Lung microvascular endothelial cell (primary cell): ENCODE data around the gene MMP28. TPM values are rescaled to one million over a fixed set of nuclear protein-coding genes. Genes with fewer than 3 reads are reported as not detected.
A peak's percentile ranks its signal among the peaks of the same experiment; 100 is the strongest.

ENCODE experiments used
- DNase-seq, 2 donors: peaks; one replicate each; pipeline versions ENCODE4 v3.0.0 to v3.0.0-alpha.2; 2010; ENCODE audit warnings: low read depth in 2 of 2
- total RNA-seq: library from RNA; depleted of rRNA; stranded (reverse); fragments of >200 nt; gene quantifications from 2 replicates; pipeline ENCODE4 v1.2.1, GENCODE V29; 2014

Gene MMP28
- total RNA-seq, 1 donor from 2014 or later: 0.40 TPM

DNA sequence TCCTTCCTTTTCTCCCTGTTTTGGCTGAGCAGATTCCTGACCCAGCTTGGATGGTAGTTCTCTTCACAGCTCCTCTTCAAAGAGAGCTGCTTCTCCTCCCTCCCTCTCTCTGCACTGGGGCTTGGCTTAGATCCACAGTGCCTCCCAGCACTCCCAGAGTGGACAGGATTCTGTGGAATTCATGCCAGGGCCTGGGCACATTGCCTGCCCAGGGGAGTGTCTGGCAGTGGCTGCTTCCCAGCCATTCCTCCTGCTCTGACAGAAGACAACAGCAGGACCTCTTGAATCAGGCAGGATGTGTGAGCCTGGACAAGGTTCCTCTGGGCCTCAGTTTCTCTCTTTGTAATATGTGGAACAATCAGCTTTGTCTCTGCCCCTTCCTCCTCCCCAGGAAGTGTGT is 4.5 kb upstream of the MMP28 start:
- peak; percentile 17 to 35 for DNase-seq

DNA sequence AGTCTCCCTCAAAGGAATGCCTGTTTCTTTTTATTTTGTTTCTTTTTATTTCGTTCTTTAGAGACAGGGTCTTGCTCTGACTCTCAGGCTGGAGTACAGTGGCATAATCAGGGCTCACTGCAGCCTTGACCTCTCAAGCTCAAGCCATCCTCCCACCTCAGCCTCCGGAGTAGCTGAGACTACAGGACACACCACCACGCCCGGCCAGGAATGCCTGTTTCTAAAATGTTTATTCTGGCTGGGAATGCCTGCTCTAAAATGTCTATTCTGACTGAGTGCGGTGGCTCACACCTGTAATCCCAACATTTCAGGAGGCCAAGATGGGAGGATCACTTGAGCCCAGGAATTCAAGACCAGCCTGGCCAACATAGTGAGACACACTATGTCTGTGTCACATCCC is 2.5 kb upstream of the MMP28 start:
- DNase-seq: no peak

DNA sequence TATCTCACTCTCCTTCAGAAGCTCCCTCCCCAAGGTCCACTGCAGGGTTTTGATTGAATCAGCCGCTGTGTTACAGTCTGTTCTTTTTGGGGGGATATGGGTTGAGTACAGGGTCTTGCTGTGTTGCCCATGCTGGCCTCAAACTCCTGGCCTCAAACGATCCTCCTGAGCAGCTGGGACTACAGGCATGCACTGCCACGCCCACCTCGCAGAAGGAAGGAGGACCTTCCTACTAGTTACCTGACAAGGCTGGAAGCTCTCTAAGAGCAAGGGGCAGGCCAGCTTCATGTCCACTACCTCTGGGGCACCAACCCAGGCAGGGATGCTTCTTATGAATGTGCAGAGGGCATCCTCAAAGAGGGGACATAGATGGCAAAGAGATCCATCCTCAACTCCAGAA is 1.9 kb upstream of the MMP28 start:
- DNase-seq: no peak

DNA sequence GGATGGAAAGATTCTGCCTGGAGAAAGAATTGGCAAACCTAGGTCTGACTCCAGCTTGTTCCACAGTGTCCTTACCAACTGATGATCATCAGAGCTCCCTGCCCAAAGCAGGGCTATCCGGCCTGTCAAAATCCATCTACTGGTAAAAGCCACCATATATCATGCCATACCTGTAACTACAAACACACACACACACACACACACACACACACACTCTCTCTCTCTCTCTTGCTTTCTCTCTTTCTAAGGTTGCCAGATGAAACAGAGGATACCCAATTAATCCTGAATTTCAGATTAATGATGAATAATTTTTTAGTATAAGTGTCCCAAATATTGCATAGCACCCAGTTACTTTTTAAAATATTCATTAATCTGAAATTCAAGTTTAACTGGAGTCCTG is 1.5 kb upstream of the MMP28 start:
- DNase-seq: no peak

DNA sequence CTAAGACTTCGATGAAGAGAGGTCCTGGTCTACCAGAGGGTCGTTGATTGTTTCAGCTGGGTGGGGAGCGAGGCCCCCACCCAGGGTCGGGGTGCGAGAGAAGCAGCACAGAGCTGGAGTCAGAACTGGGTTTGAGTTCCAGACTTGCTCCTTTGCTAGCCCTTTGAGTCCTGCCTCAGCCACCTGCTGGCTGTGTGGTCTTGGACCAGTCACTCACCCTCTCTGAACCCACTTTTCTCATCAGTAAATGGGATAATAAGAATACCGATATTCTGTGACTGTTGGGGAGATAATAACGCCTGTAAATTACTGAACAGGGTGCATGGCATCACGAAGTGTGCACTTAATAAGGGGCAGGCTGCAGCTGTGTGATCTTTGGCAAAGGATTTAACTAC is 427 bp upstream of the MMP28 start:
- no peak for DNase-seq

DNA sequence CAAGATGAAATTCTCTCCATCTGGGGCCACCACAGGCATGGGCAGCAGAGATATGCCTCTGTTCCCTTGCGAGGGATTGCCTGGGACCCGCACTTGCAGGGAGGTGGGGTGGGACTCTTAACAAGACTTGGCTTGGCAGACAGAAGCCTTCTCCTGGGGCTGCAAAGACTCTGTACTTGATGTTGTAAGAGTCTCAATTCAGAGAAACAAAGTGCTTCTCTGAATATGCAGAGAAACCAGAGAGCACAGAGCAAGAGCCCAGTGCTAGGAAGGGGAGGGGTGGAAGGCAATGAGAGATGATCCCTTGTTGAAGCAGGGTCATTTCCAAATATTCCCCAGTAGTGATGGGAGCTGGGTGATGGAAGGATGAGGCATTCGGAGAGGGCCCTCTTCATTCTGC is 2.2 kb downstream of the MMP28 start:
- no peak for DNase-seq

DNA sequence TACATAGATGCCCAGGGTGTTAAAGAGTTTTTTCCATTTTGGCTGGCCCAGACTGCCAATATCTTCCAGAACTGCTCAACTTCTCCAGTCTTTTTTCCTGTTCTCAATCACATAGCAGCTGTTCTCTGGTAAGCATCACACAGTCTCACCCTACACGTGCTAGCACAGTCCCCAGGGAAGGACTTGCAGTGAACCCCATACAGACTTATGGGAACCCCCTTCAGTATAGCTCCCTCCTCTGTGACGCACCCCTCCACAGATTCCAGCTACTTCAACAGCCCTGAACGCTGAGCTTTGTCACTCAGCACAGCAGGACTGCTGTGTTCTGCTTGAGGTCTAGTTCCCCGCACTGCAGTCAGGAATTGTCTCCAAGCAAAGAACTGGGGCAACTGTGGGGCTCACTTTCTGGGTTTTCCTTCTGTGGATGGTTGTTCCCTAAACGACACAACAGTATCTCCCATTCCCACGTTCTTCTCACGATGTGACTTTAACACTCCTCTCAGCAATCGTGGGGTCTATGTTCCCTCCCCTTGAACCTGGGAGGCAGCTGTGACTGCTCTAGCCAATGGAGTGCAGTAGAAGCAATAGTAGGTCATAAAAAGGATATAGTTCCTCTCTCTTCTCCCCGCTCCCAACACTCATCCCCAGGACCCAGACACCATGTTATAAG is 3.6 kb downstream of the MMP28 start:
- no peak for DNase-seq

DNA sequence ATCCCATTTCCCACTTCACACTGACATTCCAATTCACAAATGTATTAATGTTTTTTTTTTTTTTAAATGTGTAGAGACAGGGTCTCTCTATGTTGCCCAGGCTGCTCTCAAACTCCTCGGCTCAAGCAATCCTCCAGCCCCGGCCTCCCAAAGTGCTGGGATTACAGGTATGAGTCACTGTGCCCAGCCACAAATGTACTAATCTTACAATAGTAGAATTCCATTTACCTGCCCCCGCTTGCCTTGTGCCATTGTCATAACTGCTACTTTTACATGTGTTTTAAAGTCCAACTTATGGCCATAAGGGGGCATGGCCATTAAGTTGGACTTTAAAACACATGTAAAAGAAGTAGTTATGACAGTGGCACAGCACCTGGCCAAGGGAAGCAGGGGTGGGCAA is 4.6 kb downstream of the MMP28 start:
- no peak for DNase-seq

DNA sequence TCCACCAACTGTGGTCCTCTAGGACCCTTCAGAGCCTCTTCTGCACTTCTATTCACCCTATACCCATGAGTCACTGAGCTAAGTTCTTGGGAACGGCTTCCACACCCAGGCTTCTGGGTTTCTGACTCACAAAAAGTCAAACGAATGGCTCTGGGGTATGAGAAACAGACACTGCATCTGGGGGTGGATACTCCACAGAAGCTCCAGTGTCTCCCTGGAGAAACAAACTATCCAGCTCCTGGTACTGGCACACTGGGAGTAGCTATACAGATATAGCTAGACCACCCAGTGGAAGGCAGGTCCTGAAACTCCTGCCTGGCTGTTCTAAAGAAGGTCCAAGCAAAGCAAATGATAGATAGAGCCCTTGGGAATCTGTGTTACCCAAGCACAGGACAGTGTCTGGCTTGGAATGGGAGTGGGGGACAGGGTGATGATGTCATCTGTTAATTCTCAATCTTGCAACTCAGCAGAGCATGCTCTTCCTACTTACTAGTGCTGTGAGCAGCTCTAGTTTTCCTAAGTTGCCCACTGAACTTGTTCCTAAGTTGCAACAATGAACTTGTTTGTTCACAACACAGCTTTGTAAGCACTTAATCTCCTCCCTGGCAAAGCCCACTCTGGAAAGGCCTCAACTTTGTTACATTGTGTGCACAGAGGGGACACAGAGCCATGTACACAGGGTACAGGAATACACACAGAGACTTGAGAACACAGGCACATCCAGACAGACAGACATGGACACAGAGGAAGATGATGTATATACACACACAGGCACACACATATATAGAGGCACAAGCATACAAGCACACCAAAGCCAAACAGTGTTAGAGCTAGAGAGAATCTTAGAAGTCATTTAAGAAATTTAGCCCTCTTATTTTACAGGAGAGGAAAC is 6.7 kb downstream of the MMP28 start:
- DNase-seq: peak in 1 of 2 donors; percentile 39

DNA sequence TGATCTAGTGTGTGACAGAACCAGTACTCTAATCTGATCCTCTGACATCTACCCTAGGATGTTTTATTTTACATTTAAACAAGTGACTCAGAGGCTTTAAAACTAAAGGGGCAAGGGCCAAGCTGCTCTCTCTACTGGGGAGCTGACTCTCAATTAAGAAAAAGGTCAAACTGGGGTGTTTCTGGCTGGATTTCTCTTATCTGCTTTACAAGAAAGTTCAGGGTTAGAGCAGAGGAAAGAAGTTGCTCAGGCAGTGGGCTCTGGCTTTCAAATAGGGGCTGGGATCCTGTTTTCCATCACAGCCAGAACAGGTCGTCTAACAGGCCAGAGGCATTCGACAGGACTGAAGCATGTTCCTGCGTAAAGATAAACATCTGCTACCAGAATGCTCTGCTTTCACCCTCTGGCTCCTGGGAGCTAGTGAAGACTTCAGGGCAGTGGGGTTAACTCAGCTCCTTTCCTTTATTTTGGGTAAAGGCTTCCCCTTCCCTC is 8.5 kb downstream of the MMP28 start:
- DNase-seq: no peak

DNA sequence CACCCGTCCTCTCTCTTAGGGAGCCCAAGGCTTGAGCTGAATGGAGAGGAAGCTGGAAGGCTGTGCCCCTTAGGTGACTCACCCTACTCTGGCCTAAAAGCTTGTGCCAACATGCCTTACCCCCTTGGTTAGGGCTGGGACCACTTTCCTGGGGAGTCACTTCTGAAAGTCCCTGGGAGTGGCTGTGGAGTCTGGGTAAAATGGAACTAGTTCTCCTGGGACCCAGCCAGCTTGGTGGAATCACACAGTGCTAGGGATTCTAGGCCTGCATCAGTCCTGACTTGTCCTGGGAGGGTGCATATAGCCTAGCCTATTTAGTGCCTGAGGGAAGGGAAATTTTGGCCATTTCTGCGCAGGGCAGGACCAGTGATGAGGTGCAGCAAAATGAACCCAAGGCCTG is 10.5 kb downstream of the MMP28 start:
- DNase-seq: no peak

DNA sequence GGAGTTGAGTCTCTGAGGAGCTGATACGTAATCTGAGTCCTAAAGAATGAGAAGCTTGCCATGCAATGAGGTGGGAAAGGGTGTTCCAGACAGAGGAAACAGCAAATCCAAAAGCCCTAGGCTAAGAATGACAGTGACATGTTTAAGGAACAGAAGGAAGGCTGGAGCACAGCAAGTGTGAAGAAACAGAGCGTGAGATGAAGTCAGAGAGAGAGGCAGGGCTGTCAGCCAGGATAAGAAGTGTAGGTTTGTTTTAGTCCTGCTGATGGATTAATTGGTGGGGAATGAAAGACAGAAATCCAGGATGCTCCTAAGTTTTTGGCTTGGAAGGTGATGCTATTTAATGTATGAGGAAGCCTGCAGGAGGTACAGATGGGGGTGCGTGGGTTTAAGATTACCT is 14.5 kb downstream of the MMP28 start:
- no peak for DNase-seq

DNA sequence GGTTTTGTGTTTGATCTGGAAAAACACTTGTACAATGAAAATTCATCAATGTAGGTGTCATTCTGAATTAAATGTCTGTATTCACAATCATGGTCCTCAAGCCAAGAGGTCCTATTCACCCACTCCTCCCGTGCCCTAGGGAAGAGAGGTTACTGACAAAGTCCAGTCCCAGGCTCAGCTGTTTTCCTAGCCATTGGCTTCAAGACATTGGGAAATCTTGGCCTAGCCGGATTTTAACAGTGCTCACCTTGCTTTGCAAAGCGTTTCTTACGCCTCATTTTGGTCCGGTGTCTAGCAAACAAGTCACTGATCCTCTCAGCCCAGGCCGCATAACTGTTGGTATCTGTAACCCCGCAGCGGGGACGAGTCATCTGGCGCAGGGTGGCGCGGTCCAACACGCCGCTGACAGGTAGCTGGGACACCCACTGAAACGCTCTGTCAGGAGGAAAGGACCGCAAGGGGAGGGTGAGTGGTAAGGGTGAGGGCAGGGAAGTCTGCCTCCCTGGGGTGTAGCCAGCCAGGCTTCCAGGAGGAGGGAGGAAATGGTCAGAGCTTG is 16.7 kb downstream of the MMP28 start:
- DNase-seq: no peak

DNA sequence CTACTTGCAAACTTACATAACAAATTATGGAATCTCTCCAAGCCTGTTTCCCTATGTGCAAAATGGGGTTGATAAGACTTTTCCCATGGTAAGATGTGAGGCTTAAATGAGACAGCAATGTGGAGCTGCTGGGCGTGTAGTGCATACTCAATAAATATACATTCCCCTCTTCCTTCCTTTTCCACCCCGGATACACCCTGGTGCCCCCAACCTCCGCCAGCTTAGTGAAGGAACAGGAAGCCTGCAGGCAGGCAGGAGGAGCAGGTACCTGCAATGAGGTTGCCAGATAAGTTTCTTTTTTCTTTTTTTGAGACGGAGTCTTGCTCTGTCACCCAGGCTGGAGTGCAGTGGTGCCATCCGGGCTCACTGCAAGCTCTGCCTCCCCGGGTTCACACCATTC is 19.9 kb downstream of the MMP28 start:
- DNase-seq: no peak

DNA sequence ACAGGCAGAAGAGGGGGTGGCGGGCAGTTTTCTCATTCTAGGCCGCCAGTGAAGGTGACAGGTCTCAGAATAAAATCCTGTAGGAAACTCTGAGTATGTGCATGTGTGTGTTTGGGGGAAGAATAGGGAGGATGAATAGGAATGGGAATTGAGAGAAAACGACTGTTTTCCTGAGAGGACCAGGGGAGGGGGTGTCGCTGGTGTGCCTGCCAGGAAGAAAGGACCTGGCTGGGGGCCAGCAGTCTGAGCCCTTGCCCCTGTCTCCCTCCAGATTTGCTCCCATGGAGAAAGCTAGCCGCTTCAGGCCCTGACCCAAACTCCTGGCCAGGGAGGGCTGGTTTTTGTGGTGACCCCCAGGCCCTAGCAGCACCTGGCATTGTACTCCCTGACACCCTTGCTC is 20.4 kb downstream of the MMP28 start:
- no peak for DNase-seq

DNA sequence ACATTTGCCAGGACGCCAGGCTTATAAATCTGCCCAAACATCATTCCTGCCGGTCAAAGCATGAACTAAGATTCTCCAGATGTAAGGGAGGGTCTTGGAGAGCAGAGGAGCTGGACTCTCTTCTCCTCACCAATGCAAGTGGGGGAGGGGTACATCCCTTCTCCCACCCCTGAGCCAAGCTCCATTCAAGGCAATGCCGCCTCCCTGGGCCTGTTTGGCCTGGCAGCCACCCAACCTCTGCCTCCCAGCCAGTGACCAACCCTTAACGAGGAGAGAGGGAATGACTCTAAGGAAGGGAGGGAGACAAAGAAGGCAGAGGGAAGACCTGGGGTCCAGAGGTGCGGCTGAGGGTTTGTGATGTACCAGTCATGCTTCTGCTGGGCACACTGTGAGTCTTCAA is 20.9 kb downstream of the MMP28 start:
- DNase-seq: no peak

DNA sequence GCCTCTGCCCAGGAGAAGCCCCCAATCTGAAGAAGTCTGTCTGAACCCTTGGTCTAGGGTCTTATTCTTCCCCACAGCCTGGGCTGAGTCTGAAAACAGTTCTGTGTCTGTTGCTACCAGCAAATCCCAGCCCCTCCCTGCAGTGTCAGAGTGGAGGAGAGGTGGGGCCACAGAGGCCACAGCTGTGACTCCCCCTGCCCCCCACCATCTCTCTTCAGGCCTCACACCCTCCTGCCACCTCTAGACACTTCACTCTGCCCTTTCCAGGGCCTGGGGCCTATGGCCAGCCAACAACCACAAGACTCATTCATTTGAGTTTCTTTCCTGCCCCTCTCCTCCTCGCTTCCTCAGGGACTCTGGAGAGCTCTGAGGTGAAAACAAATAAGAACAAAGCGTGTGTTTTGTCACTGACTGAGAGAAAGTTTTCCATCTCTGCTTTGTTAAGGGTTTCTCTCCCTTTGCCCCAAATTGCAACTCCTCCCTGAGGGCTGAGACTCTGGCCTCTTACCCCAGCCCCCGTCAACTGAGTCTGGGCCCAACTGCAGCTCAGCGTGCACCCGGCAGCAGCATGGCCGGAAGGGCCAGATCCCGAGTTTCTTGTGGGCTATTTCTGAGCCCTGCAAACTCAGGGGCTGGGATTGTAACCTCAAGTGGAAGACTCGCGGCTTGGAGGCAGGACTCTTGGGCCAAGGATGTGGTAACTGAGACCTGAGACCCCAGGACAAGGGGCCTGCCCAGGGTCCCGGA is 21.6 kb downstream of the MMP28 start:
- DNase-seq: no peak

DNA sequence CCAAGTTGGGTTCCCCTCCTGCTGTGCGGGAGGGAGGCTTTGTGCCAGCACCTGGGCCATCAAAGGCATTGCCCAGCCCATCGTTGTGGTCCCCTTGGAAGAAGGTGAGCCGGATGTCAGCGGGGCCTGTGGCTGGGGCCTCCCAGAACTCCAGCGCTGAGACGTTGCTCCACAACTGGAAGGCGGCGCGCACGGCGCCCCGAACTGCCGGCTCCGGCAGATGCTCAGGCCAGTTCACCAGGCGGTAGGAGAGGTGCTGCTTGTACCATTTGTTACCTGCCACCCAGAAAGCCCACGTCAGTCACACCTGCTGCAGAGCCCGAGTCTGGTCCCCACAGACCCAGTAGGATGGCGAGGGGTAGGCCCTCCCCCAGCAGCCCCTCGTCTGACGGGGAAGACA is 22.3 kb downstream of the MMP28 start:
- no peak for DNase-seq

DNA sequence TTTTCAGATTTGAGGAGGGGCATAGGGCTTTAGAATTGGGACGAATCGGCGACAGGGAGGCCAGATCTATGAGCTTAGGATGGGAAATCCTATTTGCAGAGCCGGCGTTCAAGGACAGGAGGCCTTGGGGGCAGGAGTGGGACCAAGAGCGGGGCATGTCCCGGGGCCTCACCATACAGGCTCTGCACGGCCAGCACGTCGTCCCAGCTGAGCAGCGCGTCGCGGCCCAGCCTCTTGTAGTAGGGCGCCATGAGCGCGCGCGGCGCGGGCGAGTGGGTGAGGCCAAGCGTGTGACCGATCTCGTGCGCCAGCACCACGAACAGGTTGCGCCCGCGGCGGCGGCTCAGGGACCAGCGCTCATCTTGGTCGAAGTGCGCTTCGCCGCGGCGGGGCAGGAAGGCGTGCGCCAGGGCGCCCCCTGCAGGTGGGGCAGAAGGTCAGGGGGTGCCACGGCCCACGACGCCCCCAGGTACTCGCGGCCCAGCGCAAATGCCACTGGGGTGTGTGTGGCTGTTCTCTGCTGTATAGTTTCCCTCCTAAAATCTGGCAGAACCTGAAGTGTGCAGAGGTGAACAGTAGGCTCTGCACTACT is 25.4 kb downstream of the MMP28 start:
- DNase-seq: no peak

DNA sequence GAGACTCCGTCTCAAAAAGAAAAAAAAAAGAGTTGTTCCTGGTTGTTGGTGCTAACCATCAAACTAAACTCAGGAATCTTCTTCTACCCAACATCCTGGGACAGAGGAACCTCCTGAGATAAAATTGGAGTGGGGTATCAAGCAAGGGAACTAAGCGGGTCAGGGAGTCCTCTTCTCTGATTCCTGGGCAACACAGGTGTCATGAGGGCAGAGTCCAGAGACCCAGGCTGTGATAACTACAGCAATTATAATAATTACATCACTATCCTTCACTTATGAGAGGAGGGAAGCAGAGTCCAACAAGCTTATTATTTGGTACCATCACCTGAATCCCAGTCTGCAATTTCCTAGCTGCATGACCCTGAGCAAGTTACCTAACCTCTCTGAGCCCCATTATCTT is 26.6 kb downstream of the MMP28 start:
- DNase-seq: no peak

DNA sequence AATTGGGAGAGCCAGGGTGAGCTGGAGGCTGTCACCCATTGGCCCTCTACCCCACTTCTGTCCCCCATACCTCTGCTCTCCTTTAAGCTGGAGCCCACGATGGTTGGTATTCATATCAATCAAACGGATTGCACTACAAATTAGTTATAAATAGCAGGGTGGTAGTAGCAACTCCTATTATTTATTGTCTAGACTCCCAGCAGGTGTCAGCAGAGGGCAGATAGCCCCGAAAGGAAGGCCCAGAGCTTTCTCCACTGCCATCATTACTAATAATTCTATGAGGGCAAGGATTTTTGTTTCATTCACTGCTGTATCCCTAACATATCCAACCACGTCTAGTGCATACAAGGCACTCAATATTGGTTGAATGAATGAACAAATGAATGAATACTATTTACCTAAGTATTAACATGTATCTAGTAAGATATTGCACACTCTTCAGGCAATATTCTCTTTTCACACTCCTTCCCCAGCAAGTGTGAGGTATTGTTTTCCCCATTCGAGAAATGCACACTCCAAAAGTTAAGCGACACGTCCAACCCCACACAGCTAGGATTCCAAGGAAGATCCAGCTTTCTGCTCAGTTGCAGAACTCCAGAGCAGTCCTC is 28.4 kb downstream of the MMP28 start:
- DNase-seq: peak; percentile 54 to 64
